Lung (tissue), 12 donors: ENCODE results near the gene CBX5. TPM values are rescaled to one million over a fixed set of nuclear protein-coding genes. Genes with fewer than 3 reads are reported as not detected.
"Not testable (repeated sequence)": the region's sequence is repeated elsewhere in the genome, so short reads cannot be mapped to it uniquely, and the experiment has no call there.

ENCODE experiments used
- ATAC-seq: fragments of 200-7000 bp; cut with Tn5 transposase; one replicate; pipeline ENCODE4 v1.9.1; 2020; ENCODE audit warnings: moderate number of reproducible peaks; ENCODE audit not compliant: insufficient read depth, low FRiP score
- DNase-seq, 3 donors: peaks; one replicate each; pipeline ENCODE4 v3.0.0-alpha.2; 2013 to 2017
- H3K27ac ChIP-seq, 2 donors: one replicate each; pipeline ENCODE4 v1.5.1; 2013; ENCODE audit warnings: mild to moderate bottlenecking in 2 of 2, moderate library complexity in 2 of 2, control low read depth in 1 of 2, inconsistent platforms in 1 of 2, low read depth in 1 of 2, low read length in 1 of 2
- H3K27me3 ChIP-seq, 3 donors: one replicate each; pipeline ENCODE4 v1.5.1; 2013; ENCODE audit warnings: low read length in 2 of 3; ENCODE audit not compliant: control insufficient read depth in 3 of 3, insufficient read depth in 3 of 3
- H3K36me3 ChIP-seq, 4 donors: one replicate each; pipeline ENCODE4 v1.5.1; 2013; ENCODE audit warnings: low read length in 4 of 4, mild to moderate bottlenecking in 1 of 4, moderate library complexity in 1 of 4; ENCODE audit not compliant: control insufficient read depth in 4 of 4, insufficient read depth in 4 of 4
- H3K4me1 ChIP-seq, 5 donors: one replicate each; pipeline ENCODE4 v1.5.1; 2013; ENCODE audit warnings: low read length in 5 of 5, mild to moderate bottlenecking in 2 of 5, moderate library complexity in 1 of 5; ENCODE audit not compliant: control insufficient read depth in 5 of 5, insufficient read depth in 5 of 5
- H3K4me3 ChIP-seq: one replicate; pipeline ENCODE4 v1.5.1; 2013; ENCODE audit warnings: mild to moderate bottlenecking, control low read depth, moderate library complexity
- H3K9ac ChIP-seq, 2 donors: one replicate each; pipeline ENCODE4 v1.5.1; 2013; ENCODE audit warnings: low read length in 2 of 2, control low read depth in 1 of 2; ENCODE audit not compliant: insufficient read depth in 1 of 2
- H3K9me3 ChIP-seq, 4 donors: one replicate each; pipeline ENCODE4 v1.5.1; 2013; ENCODE audit warnings: low read length in 3 of 4, mild to moderate bottlenecking in 1 of 4, moderate library complexity in 1 of 4; ENCODE audit not compliant: control insufficient read depth in 4 of 4, insufficient read depth in 3 of 4
- WGBS, 2 donors: extraction: QIAGEN DNeasy Blood & Tissue Kit; methylation state at CpG; one replicate each; pipeline ENCODE4 v1.1.7; 2013; 5-methylcytosine and 5-hydroxymethylcytosine counted together
- polyA plus RNA-seq, 2 donors: library from polyadenylated mRNA; stranded (reverse); fragments of 200-250 nt; gene quantifications; one replicate each; pipeline ENCODE4 v1.2.1, GENCODE V29; 2013
- total RNA-seq, 2 donors: library from RNA; depleted of rRNA in 1 of 2; stranded (reverse); fragments of >200 nt in 1 of 2; gene quantifications; one replicate each; pipeline ENCODE4 v1.2.1, GENCODE V29; 2014 to 2021
- TF ChIP-seq, protein P1 (sequence below): IDR thresholded peaks from 2 replicates; pipeline ENCODE4 v1.5.1; 2012; ENCODE audit warnings: mild to moderate bottlenecking; ENCODE audit errors: control extremely low read depth, extremely low read depth
- donor health status: control.
- donor health status: control.
- donor health status: Bipolar disorder and iron deficiency.
- donor health status: healthy.
- donor health status: DM: yes; HTN: yes; CAD: no.

The CBX5 gene
- total and polyA plus RNA-seq, 4 donors, result 8.3 to 78.3 (median 30.3) TPM

DNA sequence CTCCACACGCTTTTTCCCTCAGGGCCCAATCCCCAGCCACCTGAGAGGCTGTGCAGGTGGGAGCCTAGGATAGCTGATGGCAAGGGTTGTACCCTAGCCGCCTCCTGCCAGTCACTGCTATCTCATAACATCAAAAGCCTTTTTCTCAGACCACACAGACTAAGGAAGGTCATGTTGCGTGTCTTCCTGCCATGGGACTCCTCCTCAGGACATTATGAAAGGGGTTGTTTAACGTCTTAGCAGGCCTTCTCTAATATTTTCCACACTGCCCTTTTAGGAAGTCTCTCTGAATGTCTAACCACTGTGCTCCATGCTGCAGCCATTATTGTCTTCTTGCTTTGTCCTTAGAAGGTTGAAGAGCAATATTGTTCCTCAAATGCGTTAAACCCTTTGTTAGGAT is 83.5 kb downstream of the CBX5 start:
- no peak overlapping the region for H3K4me3 ChIP-seq
- peaks cover 0 to 31% (median 16%) of the 10 kb centered on the region in 3 donors for H3K27me3 ChIP-seq
- no peaks in the 10 kb centered on the region for H3K9me3 ChIP-seq
- DNase-seq (no peak), ATAC-seq (no peak)
- H3K9ac ChIP-seq, result no peak overlapping the region
- 28 to 53% methylated on average over 5 of the region's 5 CpGs for WGBS, 2 donors
- no peaks in the 10 kb centered on the region for H3K36me3 ChIP-seq
- H3K4me1 ChIP-seq, result peaks cover 0 to 23% (median 4%) of the 10 kb centered on the region in 5 donors
- TF ChIP-seq, protein P1, sequence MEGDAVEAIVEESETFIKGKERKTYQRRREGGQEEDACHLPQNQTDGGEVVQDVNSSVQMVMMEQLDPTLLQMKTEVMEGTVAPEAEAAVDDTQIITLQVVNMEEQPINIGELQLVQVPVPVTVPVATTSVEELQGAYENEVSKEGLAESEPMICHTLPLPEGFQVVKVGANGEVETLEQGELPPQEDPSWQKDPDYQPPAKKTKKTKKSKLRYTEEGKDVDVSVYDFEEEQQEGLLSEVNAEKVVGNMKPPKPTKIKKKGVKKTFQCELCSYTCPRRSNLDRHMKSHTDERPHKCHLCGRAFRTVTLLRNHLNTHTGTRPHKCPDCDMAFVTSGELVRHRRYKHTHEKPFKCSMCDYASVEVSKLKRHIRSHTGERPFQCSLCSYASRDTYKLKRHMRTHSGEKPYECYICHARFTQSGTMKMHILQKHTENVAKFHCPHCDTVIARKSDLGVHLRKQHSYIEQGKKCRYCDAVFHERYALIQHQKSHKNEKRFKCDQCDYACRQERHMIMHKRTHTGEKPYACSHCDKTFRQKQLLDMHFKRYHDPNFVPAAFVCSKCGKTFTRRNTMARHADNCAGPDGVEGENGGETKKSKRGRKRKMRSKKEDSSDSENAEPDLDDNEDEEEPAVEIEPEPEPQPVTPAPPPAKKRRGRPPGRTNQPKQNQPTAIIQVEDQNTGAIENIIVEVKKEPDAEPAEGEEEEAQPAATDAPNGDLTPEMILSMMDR, result no peak
- H3K27ac ChIP-seq, result peak overlapping the region in 1 of 2 donors; percentile 5

DNA sequence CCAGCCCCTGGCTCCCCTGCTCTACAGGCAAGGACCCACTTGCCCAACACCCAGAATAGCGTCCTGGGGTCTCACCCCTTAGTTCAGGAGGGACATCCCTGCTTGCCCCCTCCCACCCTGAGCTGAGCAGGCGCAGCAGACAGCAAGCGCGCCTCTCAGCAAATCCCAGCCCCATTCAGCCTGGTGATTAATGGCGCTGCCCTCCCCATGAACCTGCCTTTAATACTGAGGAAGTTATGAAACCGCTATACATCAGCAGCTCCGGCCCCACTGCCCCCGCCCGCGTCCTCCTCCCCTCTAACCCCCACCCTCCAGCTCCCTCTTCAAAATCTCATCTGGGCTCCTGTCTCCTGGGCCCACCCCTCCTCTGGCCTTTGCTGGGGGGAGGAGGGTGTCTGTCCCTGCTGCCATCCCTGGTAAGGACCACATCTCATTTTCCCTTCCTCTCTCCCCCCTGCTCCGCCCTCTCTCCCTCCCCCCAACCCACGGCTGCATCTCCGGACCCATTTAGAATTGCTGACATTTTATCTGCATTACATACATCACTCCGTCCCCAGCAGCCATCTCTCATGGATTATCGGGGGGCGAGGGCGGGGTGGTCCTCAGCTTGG is 84.1 kb downstream of the CBX5 start:
- TF ChIP-seq, protein P1, result no peak
- Histone ChIP-seq H3K27me3 (peaks cover 0 to 29% (median 16%) of the 10 kb centered on the region in 3 donors), H3K27ac (peak overlapping the region in 1 of 2 donors; percentile 5), H3K4me1 (peaks cover 0 to 23% (median 4%) of the 10 kb centered on the region in 5 donors), H3K36me3 (no peaks in the 10 kb centered on the region), H3K9me3 (no peaks in the 10 kb centered on the region), H3K9ac (no peak overlapping the region), H3K4me3 (no peak overlapping the region)
- ATAC-seq, result no peak
- DNase-seq, result peak; percentile 83 to 93 (median 85)
- 8 to 12% methylated on average over 17 of the region's 17 CpGs for WGBS, 2 donors

DNA sequence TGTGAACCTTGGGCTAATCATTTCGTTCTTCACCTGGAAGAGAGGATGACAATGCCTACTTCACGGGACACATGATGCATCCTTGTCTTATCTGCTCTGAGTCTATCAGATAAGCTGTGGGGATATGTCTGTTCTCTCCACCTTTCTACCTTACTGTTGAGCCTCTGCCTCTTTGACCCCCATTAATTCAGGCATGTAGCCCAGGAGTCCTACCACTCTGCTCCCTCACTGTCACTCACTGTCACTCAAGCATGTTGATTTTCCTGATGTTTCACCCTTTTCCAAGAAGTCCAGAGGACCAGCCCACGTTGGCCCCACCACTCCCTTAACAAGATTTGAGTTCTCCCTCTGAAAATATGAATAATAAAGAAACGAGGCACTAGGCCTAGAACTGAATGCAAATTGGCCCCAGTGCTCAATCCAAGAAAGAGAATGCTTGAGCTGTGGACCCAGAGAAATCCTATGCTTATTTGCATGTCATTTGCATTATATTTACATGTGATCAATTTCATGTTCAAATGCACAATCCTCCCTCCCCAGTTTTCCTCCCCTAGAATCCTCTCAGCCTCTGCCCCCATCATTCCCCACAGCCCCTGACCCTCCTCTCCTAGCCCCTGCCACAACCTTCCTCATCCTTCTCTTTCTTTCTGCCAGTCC is 84.7 kb downstream of the CBX5 start:
- Histone ChIP-seq H3K9ac (no peak overlapping the region), H3K27ac (no peak overlapping the region)
- 31 to 47% methylated on average over 4 of the region's 4 CpGs for WGBS, 2 donors

DNA sequence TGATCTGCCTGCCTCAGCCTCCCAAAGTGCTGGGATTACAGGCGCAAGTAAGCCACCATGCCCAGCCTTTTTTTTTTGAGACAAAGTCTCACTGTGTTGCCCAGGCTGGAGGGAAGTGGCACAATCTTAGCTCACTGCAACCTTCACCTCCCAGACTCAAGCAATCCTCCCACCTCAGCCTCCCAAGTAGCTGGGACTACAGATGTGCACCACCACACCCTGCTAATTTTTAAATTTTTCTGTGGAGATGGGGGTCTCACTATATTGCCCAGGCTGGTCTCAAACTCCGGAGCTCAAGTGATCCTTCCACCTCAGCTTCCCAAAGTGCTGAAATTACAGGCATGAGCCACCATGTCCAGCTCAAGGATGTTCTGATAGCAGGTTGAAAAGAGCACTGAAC is 85.3 kb downstream of the CBX5 start:
- not testable (repeated sequence) for H3K4me3 ChIP-seq, H3K9ac ChIP-seq, DNase-seq, H3K27ac ChIP-seq, H3K36me3 ChIP-seq, H3K9me3 ChIP-seq, ATAC-seq
- peaks cover 6 to 29% (median 16%) of the 10 kb centered on the region in 3 donors for H3K27me3 ChIP-seq
- 70 to 89% methylated on average over 2 of the region's 2 CpGs for WGBS, 2 donors
- peaks cover 0 to 23% (median 4%) of the 10 kb centered on the region in 5 donors for H3K4me1 ChIP-seq

More for the DNA sequence above, 84.7 kb downstream of the CBX5 start:
- Histone ChIP-seq H3K36me3 (no peaks in the 10 kb centered on the region), H3K4me3 (no peak overlapping the region), H3K4me1 (peaks cover 0 to 23% (median 4%) of the 10 kb centered on the region in 5 donors), H3K27me3 (peaks cover 4 to 29% (median 16%) of the 10 kb centered on the region in 3 donors), H3K9me3 (no peaks in the 10 kb centered on the region)
- TF ChIP-seq, protein P1, result no peak
- DNase-seq (no peak), ATAC-seq (no peak)
